Stimulated activated CD4-positive, alpha-beta T cell treated with anti-CD3 and anti-CD28 coated beads, Interleukin-4, amount 100 ng/mL, for 48 hours (primary cell): ENCODE measurements around the gene PTCH2.

ENCODE experiments used
- DNase-seq, 2 donors: peaks; one replicate each; pipeline ENCODE4 v3.0.0-alpha.2; 2020; ENCODE audit warnings: low read depth in 2 of 2

Gene PTCH2

GRCh38 chr1:44784094-44785028 is 58.7 kb downstream of the PTCH2 start:
- DNase-seq: no peak

GRCh38 chr1:44783697-44784093 is 59.4 kb downstream of the PTCH2 start:
- no peak for DNase-seq

DNA sequence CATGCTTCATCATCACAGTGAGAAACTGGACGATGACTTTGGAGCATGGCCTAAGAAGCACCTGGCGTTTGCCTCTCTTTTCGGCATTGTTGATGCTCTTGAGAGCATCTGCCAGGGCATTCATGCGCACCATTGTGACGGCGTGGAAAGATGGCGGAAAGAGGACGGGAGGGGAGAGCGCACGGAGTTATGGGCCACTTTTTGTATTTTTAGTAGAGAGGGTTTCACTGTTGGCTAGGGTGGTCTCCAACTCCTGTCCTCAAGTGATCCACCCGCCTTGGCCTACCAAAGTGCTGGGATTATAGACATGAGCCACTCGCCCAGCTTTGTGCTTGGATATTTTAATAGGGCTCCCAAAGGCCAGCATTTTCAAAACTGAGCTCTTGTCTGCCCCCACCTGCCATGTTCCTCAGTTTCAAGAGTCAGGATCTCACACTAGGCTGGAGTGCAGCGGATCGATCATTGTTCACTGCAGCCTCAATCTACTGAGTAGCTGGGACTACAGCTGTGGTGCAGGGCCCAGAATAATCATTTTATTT is 62.4 kb downstream of the PTCH2 start:
- no peak for DNase-seq

- DNase-seq: no peak
Measured at GRCh38 chr1:44778705-44779576, 64.1 kb downstream of the PTCH2 start.

DNA sequence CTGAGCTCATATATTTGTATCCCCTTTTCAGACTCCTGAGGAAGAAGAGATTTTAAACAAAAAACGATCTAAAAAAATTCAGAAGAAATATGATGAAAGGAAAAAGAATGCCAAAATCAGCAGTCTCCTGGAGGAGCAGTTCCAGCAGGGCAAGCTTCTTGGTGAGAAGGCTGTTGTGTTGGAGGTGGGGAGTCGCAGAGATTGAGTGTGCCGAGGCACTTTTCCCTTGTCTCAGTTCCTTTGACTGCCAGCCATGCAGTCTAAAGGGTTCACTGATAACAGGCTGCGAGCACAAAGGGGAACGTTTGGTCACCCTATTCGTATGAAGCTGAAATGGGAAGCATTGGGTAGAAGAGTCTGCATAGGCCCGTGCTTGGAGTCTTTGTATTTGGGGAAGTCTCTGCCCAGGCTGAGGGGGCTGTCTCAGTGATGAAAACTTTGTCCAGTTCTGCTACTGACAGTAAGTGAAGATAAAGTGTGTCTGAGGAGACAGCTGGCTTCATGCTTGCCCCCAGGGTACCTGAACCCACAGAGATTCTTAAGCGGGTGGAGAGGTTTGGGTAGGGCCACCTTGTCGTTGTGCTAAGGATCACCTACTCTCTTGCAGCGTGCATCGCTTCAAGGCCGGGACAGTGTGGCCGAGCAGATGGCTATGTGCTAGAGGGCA is 65.0 kb downstream of the PTCH2 start:
- DNase-seq: no peak

DNA sequence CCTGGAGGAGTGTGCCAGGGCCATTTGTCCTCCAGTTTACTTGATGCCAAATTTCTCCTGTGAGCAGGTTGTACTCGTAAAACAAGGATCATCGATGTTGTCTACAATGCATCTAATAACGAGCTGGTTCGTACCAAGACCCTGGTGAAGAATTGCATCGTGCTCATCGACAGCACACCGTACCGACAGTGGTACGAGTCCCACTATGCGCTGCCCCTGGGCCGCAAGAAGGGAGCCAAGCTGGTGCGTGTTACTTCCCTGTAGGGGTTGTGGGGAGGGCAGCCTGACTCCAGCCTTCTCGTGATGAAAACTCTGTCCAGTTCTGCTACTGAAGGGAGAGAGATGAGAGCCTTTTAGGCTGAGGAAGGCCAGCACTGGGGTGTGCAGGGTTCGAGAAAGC is 65.5 kb downstream of the PTCH2 start:
- no peak for DNase-seq

DNA sequence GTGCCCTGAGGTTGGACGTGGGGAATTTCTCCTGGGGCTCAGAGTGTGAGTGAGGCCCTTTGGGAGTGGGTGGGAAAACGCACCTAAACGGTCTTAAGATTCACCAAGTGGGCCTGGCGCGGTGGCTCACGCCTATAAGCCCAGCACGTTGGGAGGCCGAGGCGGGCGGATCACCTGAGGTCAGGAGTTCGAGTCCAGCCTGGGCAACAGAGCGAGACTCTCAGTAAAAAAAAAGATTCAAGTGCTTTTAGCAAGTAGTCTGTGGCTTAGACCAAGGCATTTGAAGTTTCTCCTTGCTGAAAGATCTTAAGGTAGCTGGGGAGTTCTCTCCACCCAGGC is 66.4 kb downstream of the PTCH2 start:
- no peak for DNase-seq

GRCh38 chr1:44775930-44776729 is 66.9 kb downstream of the PTCH2 start:
- no peak for DNase-seq

DNA sequence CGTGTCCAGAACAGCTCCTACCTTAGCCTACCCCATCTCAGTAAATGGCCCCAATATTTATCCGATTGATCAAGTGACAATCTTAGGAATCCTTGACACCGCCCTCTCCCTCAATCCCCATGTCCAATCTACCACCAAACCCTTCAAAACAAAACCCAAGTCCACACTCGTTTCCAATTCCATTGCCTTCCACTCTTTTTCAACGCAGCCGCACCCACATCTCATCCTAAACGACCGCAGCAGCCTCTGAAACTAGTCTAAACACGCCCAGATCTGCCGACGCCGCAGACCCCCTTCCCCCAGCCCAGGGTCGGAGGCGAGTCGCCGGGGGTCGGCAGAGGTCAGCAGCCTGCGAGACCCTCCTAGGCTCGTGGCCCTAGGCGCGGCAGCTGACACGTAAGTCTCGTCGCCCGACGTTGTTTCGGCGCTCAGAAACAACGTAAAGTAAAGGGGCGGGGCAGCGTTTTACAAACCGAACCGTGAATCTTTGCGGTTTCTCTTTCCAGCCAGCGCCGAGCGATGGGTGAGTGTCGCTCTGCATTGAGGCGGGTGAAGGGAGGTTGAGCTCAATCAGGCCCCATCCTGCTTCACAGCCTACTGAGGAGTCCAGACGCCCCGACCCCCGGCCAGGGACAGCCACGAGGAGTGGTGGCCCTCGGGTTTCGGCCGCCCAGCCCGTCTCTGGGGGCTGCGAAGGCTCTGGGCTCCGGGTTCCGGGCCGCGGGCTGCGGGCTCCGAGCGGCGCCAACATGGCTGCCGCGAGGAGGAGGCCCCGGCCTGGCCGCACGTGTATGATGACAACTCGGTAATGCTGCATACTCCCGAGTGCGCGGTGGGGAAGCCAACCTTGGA is 67.7 kb downstream of the PTCH2 start, which contains the start of gene RPS8:
TSS of gene RPS8 (plus strand) at position 463 of the 852 bp plus-strand sequence. CDS start at position 520, 57 bp downstream.
- peak; percentile 85 to 88 for DNase-seq
